H1 (cell line): Measurements from ENCODE around the gene CDC37. TPM values are rescaled to one million over a fixed set of nuclear protein-coding genes. Genes with fewer than 3 reads are reported as not detected.

Experiments
- CTCF ChIA-PET: fragments of 300-600 bp; sonication (Branson Sonifier 250); formaldehyde crosslinking; loops from one replicate; lab custom pipeline; 2021; ENCODE audit not compliant: partially characterized antibody; lab: Charles Lee
- POLR2A ChIA-PET: fragments of 300-600 bp; sonication (Branson Sonifier 250); formaldehyde crosslinking; loops from one replicate; lab custom pipeline; 2021; ENCODE audit warnings: inconsistent platforms; ENCODE audit not compliant: partially characterized antibody; lab: Charles Lee
- DNase-seq, 2 experiments: peaks; one replicate each; pipeline versions ENCODE4 v3.0.0 to v3.0.0-alpha.2; 2010 to 2022; ENCODE audit warnings: low spot score in 2 of 2, low read depth in 1 of 2, mixed read lengths in 1 of 2
- FAIRE-seq: peaks from 2 replicates; lab custom pipeline; 2011; peaks lifted over from hg19 to GRCh38; lab: Jason Lieb, UNC
- H2AFZ ChIP-seq: 2 replicates; pipeline ENCODE4 v1.8.1; 2012; ENCODE audit warnings: low read length, inconsistent platforms
- H2AK5ac ChIP-seq: 2 replicates; pipeline ENCODE4 v1.6.1; 2013; ENCODE audit warnings: low read depth, low read length
- H2BK120ac ChIP-seq: replicated peaks from 2 replicates; pipeline ENCODE3; 2013; ENCODE audit warnings: low read depth, low read length, inconsistent platforms
- H2BK12ac ChIP-seq: 2 replicates; pipeline ENCODE4 v1.6.1; 2013; ENCODE audit warnings: low read depth, low read length
- H2BK15ac ChIP-seq: 2 replicates; pipeline ENCODE4 v1.6.1; 2013; ENCODE audit warnings: low read length
- H2BK20ac ChIP-seq: 2 replicates; pipeline ENCODE4 v1.6.1; 2013; ENCODE audit warnings: low read length
- H2BK5ac ChIP-seq: 2 replicates; pipeline ENCODE4 v1.6.1; 2013; ENCODE audit warnings: low read depth, low read length
- H3K14ac ChIP-seq: 2 replicates; pipeline ENCODE4 v1.6.1; 2013; ENCODE audit warnings: inconsistent platforms; ENCODE audit not compliant: insufficient read length
- H3K18ac ChIP-seq: 2 replicates; pipeline ENCODE4 v1.6.1; 2013; ENCODE audit warnings: low read length; ENCODE audit errors: extremely low read depth
- H3K23ac ChIP-seq: 2 replicates; pipeline ENCODE4 v1.6.1; 2013; ENCODE audit warnings: inconsistent platforms; ENCODE audit not compliant: insufficient read length
- H3K23me2 ChIP-seq: 2 replicates; pipeline ENCODE4 v1.6.1; 2013; ENCODE audit warnings: low read depth, low read length
- H3K27ac ChIP-seq: 2 replicates; pipeline ENCODE4 v1.6.1; 2011; ENCODE audit warnings: low read depth, low read length, inconsistent platforms
- H3K27me3 ChIP-seq, 4 experiments: replicated peaks in 1 of 4; 1 replicate in 1 of 4; 2 replicates in 3 of 4; pipeline versions ENCODE4 v1.6.1 to v1.8.1; 2011 to 2013; ENCODE audit warnings: low read length in 3 of 4, mild to moderate bottlenecking in 3 of 4, inconsistent platforms in 2 of 4, mixed read lengths in 2 of 4, moderate library complexity in 1 of 4; ENCODE audit not compliant: control insufficient read depth in 3 of 4, insufficient read depth in 3 of 4; ENCODE audit errors: extremely low read depth in 1 of 4
- H3K36me3 ChIP-seq, 4 experiments: 2 replicates each; pipeline versions ENCODE4 v1.6.1 to v1.8.1; 2011 to 2013; ENCODE audit warnings: mild to moderate bottlenecking in 4 of 4, low read length in 3 of 4, moderate library complexity in 2 of 4, control low read depth in 1 of 4, inconsistent platforms in 1 of 4; ENCODE audit not compliant: insufficient read depth in 4 of 4, control insufficient read depth in 2 of 4
- H3K4ac ChIP-seq: replicated peaks from 2 replicates; pipeline ENCODE3; 2013; ENCODE audit warnings: low read length, low read depth, mixed read lengths, inconsistent platforms; ENCODE audit not compliant: insufficient read length
- H3K4me1 ChIP-seq, 4 experiments: replicated peaks in 1 of 4; 1 replicate in 1 of 4; 2 replicates in 3 of 4; pipeline versions ENCODE4 v1.6.1 to v1.8.1; 2011 to 2013; ENCODE audit warnings: low read length in 3 of 4, inconsistent platforms in 2 of 4, mixed read lengths in 1 of 4; ENCODE audit not compliant: insufficient read depth in 4 of 4, control insufficient read depth in 3 of 4
- H3K4me2 ChIP-seq, 2 experiments: 2 replicates each; pipeline versions ENCODE4 v1.6.1 to v1.8.1; 2011 to 2013; ENCODE audit warnings: low read depth in 2 of 2, low read length in 2 of 2, control low read depth in 1 of 2, inconsistent platforms in 1 of 2, mild to moderate bottlenecking in 1 of 2; ENCODE audit not compliant: insufficient read depth in 1 of 2
- H3K4me3 ChIP-seq, 4 experiments: fragments of 200-600, 300-600 bp in 1 of 4; sonication (generic), shearing (Covaris generic), sonication (Bioruptor Twin) in 1 of 4; 2 replicates each; pipeline versions ENCODE4 v1.5.1 to v1.8.1; 2011 to 2016; ENCODE audit warnings: low read length in 4 of 4, low read depth in 3 of 4, control low read depth in 2 of 4, inconsistent platforms in 2 of 4, mild to moderate bottlenecking in 2 of 4, mixed read lengths in 1 of 4, moderate library complexity in 1 of 4; ENCODE audit not compliant: insufficient read depth in 2 of 4; ENCODE audit errors: extremely low read depth in 1 of 4
- H3K56ac ChIP-seq: replicated peaks from 2 replicates; pipeline ENCODE3; 2013; ENCODE audit warnings: low read depth, mild to moderate bottlenecking, mixed read lengths, low read length, inconsistent platforms; ENCODE audit not compliant: insufficient read length
- H3K79me1 ChIP-seq: 2 replicates; pipeline ENCODE4 v1.6.1; 2013; ENCODE audit warnings: low read depth, low read length, control low read depth
- H3K79me2 ChIP-seq, 2 experiments: 2 replicates each; pipeline versions ENCODE4 v1.6.1 to v1.8.1; 2012 to 2013; ENCODE audit warnings: low read length in 2 of 2, mild to moderate bottlenecking in 2 of 2, inconsistent platforms in 1 of 2; ENCODE audit not compliant: insufficient read depth in 2 of 2, control insufficient read depth in 1 of 2
- H3K9ac ChIP-seq, 4 experiments: replicated peaks in 1 of 4; 1 replicate in 1 of 4; 2 replicates in 3 of 4; pipeline versions ENCODE4 v1.6.1 to v1.8.1; 2011 to 2013; ENCODE audit warnings: low read depth in 3 of 4, low read length in 3 of 4, control low read depth in 2 of 4, mild to moderate bottlenecking in 2 of 4, moderate library complexity in 2 of 4, inconsistent platforms in 1 of 4; ENCODE audit errors: extremely low read depth in 1 of 4
- H3K9me3 ChIP-seq, 2 experiments: 2 replicates each; pipeline versions ENCODE4 v1.6.1 to v1.8.1; 2012 to 2013; ENCODE audit warnings: mild to moderate bottlenecking in 2 of 2, moderate library complexity in 2 of 2, control low read depth in 1 of 2, inconsistent platforms in 1 of 2, low read depth in 1 of 2, low read length in 1 of 2, mixed read lengths in 1 of 2; ENCODE audit not compliant: insufficient read depth in 2 of 2
- H4K20me1 ChIP-seq, 2 experiments: replicated peaks in 1 of 2; 2 replicates each; pipeline versions ENCODE3 to v1.8.1; 2011 to 2013; ENCODE audit warnings: inconsistent platforms in 2 of 2, low read length in 2 of 2, mild to moderate bottlenecking in 1 of 2; ENCODE audit not compliant: insufficient read depth in 2 of 2, control insufficient read depth in 1 of 2
- H4K5ac ChIP-seq: 2 replicates; pipeline ENCODE4 v1.6.1; 2013; ENCODE audit warnings: low read length, low read depth, mixed read lengths, inconsistent platforms; ENCODE audit not compliant: insufficient read length
- H4K8ac ChIP-seq: 2 replicates; pipeline ENCODE4 v1.8.0; 2013; ENCODE audit warnings: mild to moderate bottlenecking, moderate library complexity, low read length, inconsistent platforms; ENCODE audit not compliant: insufficient read depth; ENCODE audit errors: extremely low read depth
- H4K91ac ChIP-seq: replicated peaks from 2 replicates; pipeline ENCODE3; 2013; ENCODE audit warnings: low read length, mixed read lengths, inconsistent platforms; ENCODE audit not compliant: insufficient read length
- KDM4A ChIP-seq: IDR thresholded peaks from one replicate; pipeline ENCODE4 v1.7.1; 2012; ENCODE audit warnings: low read depth, mild to moderate bottlenecking, moderate library complexity, low read length, inconsistent platforms; ENCODE audit not compliant: severe bottlenecking
- POLR2A ChIP-seq, 2 experiments: IDR thresholded peaks; 1 replicate in 1 of 2; 2 replicates in 1 of 2; pipeline ENCODE4 v1.6.1; 2011; ENCODE audit warnings: low read depth in 2 of 2, low read length in 2 of 2, mild to moderate bottlenecking in 2 of 2; ENCODE audit errors: control extremely low read depth in 1 of 2
- POLR2AphosphoS5 ChIP-seq: IDR thresholded peaks from 2 replicates; pipeline ENCODE4 v1.6.1; 2011; ENCODE audit warnings: low read depth, low read length
- SAP30 ChIP-seq: fragments of 300-600 bp; sonication (generic); IDR thresholded peaks from 2 replicates; pipeline ENCODE4 v1.7.1; 2012; ENCODE audit warnings: low read length, moderate library complexity, mild to moderate bottlenecking, inconsistent platforms; ENCODE audit not compliant: insufficient read depth, insufficient replicate concordance
- SIN3A ChIP-seq, 2 experiments: IDR thresholded peaks in 1 of 2; conservative IDR thresholded peaks in 1 of 2; 2 replicates each; pipeline ENCODE4 v1.6.1; 2011 to 2012; ENCODE audit warnings: low read length in 2 of 2, improper control_type of control experiment in 1 of 2, low read depth in 1 of 2, mild to moderate bottlenecking in 1 of 2
- SP1 ChIP-seq: IDR thresholded peaks from 2 replicates; pipeline ENCODE4 v1.6.1; 2011; ENCODE audit warnings: low read depth, low read length
- SP4 ChIP-seq: IDR thresholded peaks from 2 replicates; pipeline ENCODE4 v1.6.1; 2012; ENCODE audit warnings: low read length, inconsistent platforms
- SUZ12 ChIP-seq: fragments of 200-600 bp; sonication (generic); IDR thresholded peaks from 2 replicates; pipeline ENCODE4 v1.6.1; 2012; ENCODE audit warnings: mild to moderate bottlenecking, inconsistent platforms, low read length, moderate library complexity, mixed read lengths
- WGBS, 2 experiments: shearing (Covaris generic) in 1 of 2; methylation state at CpG; one replicate each; pipeline versions ENCODE4 v1.1.6 to v1.1.7; 2013 to 2015; ENCODE audit warnings: low lambda C conversion rate in 2 of 2, mixed read lengths in 2 of 2, inconsistent platforms in 1 of 2, low coverage in 1 of 2, missing lambda C conversion rate in 1 of 2; ENCODE audit not compliant: insufficient replicate concordance in 2 of 2, insufficient coverage in 1 of 2, insufficient read length in 1 of 2; ENCODE audit errors: extremely low coverage in 1 of 2, missing lambda C conversion rate in 1 of 2; 5-methylcytosine and 5-hydroxymethylcytosine counted together
- polyA plus RNA-seq, 7 experiments: library from polyadenylated mRNA; depleted of rRNA in 3 of 7; stranded (reverse) in 5 of 7; unstranded in 2 of 7; fragments of >200 nt in 5 of 7; fragments of 200-250 nt in 2 of 7; gene quantifications; 1 replicate in 5 of 7; 2 replicates in 1 of 7; 4 replicates in 1 of 7; pipeline versions ENCODE4 v1.2.1 to v1.2.3, GENCODE V29; 2011 to 2013; ENCODE audit warnings: missing spikeins in 2 of 7, mixed read lengths in 2 of 7
- total RNA-seq: library from RNA; stranded (reverse); fragmentation: NEBNext Ultra II Directional; extraction: Animal tissue kit (Norgen Biotek cat#: 25700); gene quantifications from 2 replicates; pipeline ENCODE4 v1.2.1, GENCODE V29; 2021
- TF ChIP-seq, protein P1 (sequence below): IDR thresholded peaks from 2 replicates; pipeline ENCODE4 v1.6.1; 2012; ENCODE audit warnings: inconsistent platforms
- TF ChIP-seq, protein P2 (sequence below): IDR thresholded peaks from 2 replicates; pipeline ENCODE4 v1.6.1; 2011; ENCODE audit warnings: low read length, improper control_type of control experiment
- TF ChIP-seq, protein P3 (sequence below): IDR thresholded peaks from 2 replicates; pipeline ENCODE4 v1.6.1; 2011; ENCODE audit warnings: low read depth, mild to moderate bottlenecking, low read length; ENCODE audit not compliant: insufficient read depth

The CDC37 gene
- total and polyA plus RNA-seq, 2 of the 8 experiments (the other 6 are each of a cell fraction or from before 2014, with no cell fraction given) = 162 to 181 TPM

DNA sequence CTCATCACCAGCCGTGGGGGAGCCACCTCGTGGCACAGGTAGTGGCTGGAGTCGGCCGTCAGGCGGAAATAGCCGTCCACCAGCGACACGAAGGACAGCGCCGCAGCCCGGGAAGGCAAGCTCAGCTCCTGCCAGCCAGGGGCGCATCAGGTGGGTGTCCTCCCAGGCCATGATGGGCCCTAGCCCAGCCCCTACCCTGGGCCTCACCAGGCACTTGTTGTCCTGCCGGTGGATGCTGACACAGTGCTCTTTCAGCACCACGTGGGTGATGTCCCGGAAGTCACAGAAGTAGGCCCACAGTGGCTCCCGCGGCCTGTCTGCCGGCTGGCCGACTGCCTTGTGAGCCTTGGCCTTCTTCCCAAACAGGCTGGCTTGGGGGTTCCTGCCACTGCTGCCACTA is 38.7 kb downstream of the CDC37 start:
- Histone ChIP-seq H3K4me1 (no peaks in the 10 kb centered on the region), H3K18ac (no peak overlapping the region), H3K4ac (no peak overlapping the region), H4K8ac (no peak overlapping the region), H2BK12ac (no peak overlapping the region), H3K23me2 (0 out of 2 replicates have a peak, but pooled peaks cover 2% of the 10 kb centered on the region), H2BK15ac (no peak overlapping the region), H3K9me3 (no peaks in the 10 kb centered on the region), H3K56ac (no peak overlapping the region), H2AFZ (no peak overlapping the region), H2AK5ac (no peak overlapping the region), H3K79me1 (peaks cover 2% of the 10 kb centered on the region; the same call in 1 of the 2 replicates), H4K20me1 (peaks cover 3 to 5% of the 10 kb centered on the region in 2 experiments), H2BK120ac (no peak overlapping the region), H3K27ac (no peak overlapping the region; the same call in 1 of the 2 replicates), H3K14ac (no peak overlapping the region), H3K23ac (no peak overlapping the region), H3K27me3 (no peaks in the 10 kb centered on the region), H2BK5ac (no peak overlapping the region), H3K4me3 (no peak overlapping the region), H3K4me2 (no peak overlapping the region), H3K36me3 (peaks cover 0 to 22% (median 9%) of the 10 kb centered on the region in 4 experiments; a peak in 6 of 8 replicates), H2BK20ac (no peak overlapping the region), H3K9ac (no peak overlapping the region), H3K79me2 (no peaks in the 10 kb centered on the region), H4K91ac (no peak overlapping the region), H4K5ac (no peak overlapping the region)
- WGBS, 2 experiments = 91% methylated on average over 19 of the region's 19 CpGs; no CpG with 5 or more reads in 1 of the 2 experiments
- POLR2A ChIA-PET = no interaction called here
- TF ChIP-seq, protein P1, sequence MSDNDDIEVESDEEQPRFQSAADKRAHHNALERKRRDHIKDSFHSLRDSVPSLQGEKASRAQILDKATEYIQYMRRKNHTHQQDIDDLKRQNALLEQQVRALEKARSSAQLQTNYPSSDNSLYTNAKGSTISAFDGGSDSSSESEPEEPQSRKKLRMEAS = no peak
- TF ChIP-seq, protein P2, sequence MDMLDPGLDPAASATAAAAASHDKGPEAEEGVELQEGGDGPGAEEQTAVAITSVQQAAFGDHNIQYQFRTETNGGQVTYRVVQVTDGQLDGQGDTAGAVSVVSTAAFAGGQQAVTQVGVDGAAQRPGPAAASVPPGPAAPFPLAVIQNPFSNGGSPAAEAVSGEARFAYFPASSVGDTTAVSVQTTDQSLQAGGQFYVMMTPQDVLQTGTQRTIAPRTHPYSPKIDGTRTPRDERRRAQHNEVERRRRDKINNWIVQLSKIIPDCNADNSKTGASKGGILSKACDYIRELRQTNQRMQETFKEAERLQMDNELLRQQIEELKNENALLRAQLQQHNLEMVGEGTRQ = no peak
- TF ChIP-seq KDM4A = no peak
- no peak for TF ChIP-seq POLR2A (IDR thresholded peaks at IDR 0.05; ENCODE audit: control extremely low read depth in 1 of 2, low read depth in 2 of 2, low read length in 2 of 2)
- TF ChIP-seq, protein P3, sequence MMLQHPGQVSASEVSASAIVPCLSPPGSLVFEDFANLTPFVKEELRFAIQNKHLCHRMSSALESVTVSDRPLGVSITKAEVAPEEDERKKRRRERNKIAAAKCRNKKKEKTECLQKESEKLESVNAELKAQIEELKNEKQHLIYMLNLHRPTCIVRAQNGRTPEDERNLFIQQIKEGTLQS = no peak
- no peak for TF ChIP-seq SP1
- TF ChIP-seq SIN3A (conservative IDR thresholded peaks at IDR 0.05 in 1 of 2, IDR thresholded peaks at IDR 0.05 in 1 of 2; ENCODE audit: low read depth in 1 of 2, low read length in 2 of 2) = no peak
- no peak for TF ChIP-seq SAP30
- no peak for TF ChIP-seq SP4
- no peak for TF ChIP-seq POLR2AphosphoS5
- TF ChIP-seq SUZ12 = no peak
- DNase-seq = no peak
- FAIRE-seq = no peak
- CTCF ChIA-PET = interaction anchor here (0.9 kb wide), 1 partner anchor 24 kb away, joined by 3 read pairs; no protein-coding TSS in a partner anchor
